HepG2 (cell line): ENCODE results near the gene ADGRB3. TPM values are rescaled to one million over a fixed set of nuclear protein-coding genes. Genes with fewer than 3 reads are reported as not detected.

Experiments
- polyA plus RNA-seq, 8 experiments: library from polyadenylated mRNA; depleted of rRNA in 3 of 8; stranded (reverse) in 7 of 8; unstranded in 1 of 8; fragments of >200 nt; fragmentation: Illumina TruSeq in 4 of 8; extraction: Trizol in 4 of 8; gene quantifications; 2 replicates each; pipeline versions ENCODE4 v1.2.1 to v1.2.3, GENCODE V29; 2011 to 2016; ENCODE audit warnings: low read depth in 4 of 8, missing spikeins in 1 of 8, mixed read lengths in 1 of 8; ENCODE audit not compliant: insufficient read depth in 1 of 8
- small RNA-seq, 3 experiments: library from RNA; depleted of rRNA; stranded (forward); fragments of <200 nt; gene quantifications; one replicate each; pipeline ENCODE3, GENCODE V24; 2012; ENCODE audit warnings: low read depth in 2 of 3, low replicate concordance in 1 of 3; ENCODE audit not compliant: insufficient read length in 3 of 3, insufficient read depth in 2 of 3
- total RNA-seq, 5 experiments: library from RNA; depleted of rRNA; stranded (reverse); fragments of >200 nt; fragmentation: Illumina TruSeq; extraction: Trizol; gene quantifications; 2 replicates each; pipeline ENCODE4 v1.2.3, GENCODE V29; 2016; ENCODE audit warnings: low read depth in 1 of 5
- TF ChIP-seq, protein P1 (sequence below), 2 experiments: sonication (generic) in 1 of 2; formaldehyde crosslinking in 1 of 2; IDR thresholded peaks; 2 replicates each; pipeline versions ENCODE4 v1.4.0 to v1.6.1; 2018 to 2020; ENCODE audit warnings: missing genetic modification reagents in 2 of 2, borderline replicate concordance in 1 of 2, low read depth in 1 of 2, mild to moderate bottlenecking in 1 of 2, missing biosample characterization in 1 of 2

The ADGRB3 gene
- total and polyA plus RNA-seq, 2 of the 13 experiments (the other 11 are each of a cell fraction or from before 2014, with no cell fraction given): not detected

DNA sequence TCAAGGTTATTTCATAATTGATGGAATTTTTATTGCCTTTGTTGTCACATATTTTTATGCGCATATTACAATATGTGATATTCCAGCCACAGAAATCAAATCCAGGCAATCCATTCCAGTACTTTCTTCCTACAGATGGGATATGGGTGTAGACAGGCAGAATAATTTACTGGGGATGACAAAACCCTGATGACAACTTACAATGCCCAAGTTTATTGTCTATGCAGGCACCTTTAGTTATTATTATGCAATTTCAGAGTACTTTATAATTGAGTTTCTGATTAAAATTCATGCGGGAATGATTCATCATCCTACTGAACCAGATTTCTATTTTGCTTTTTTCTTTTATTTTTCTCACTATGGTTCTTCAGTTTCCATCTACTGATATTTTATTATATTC lies 803.0 kb downstream of the ADGRB3 start (continued):
- TF ChIP-seq, protein P1, sequence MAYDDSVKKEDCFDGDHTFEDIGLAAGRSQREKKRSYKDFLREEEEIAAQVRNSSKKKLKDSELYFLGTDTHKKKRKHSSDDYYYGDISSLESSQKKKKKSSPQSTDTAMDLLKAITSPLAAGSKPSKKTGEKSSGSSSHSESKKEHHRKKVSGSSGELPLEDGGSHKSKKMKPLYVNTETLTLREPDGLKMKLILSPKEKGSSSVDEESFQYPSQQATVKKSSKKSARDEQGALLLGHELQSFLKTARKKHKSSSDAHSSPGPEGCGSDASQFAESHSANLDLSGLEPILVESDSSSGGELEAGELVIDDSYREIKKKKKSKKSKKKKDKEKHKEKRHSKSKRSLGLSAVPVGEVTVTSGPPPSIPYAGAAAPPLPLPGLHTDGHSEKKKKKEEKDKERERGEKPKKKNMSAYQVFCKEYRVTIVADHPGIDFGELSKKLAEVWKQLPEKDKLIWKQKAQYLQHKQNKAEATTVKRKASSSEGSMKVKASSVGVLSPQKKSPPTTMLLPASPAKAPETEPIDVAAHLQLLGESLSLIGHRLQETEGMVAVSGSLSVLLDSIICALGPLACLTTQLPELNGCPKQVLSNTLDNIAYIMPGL (CRISPR knock-in tag; IDR thresholded peaks at IDR 0.05; ENCODE audit: borderline replicate concordance in 1 of 2, low read depth in 1 of 2): no peak

Small RNAs within 50 kb of the gene (small RNA-seq; reads per million reads assigned to genes)
- gene AL606923.1: 0 reads per million in 3 experiments
